Gastrocnemius medialis (tissue), 4 donors: ENCODE measurements around the gene RORC.

Experiments used
- CTCF ChIP-seq, 5 experiments: fragments of 450-650 bp in 3 of 5; fragments of 200-600 bp in 2 of 5; sonication (generic) in 2 of 5; IDR thresholded peaks in 4 of 5; conservative IDR thresholded peaks in 1 of 5; 1 replicate in 4 of 5; 2 replicates in 1 of 5; pipeline ENCODE4 v1.5.1; 2016 to 2019; ENCODE audit warnings: antibody characterized with exemption in 5 of 5, mild to moderate bottlenecking in 3 of 5, moderate library complexity in 3 of 5
- POLR2A ChIP-seq, 2 donors: fragments of 450-650 bp; IDR thresholded peaks; one replicate each; pipeline ENCODE4 v1.6.1; 2017; ENCODE audit warnings: antibody characterized with exemption in 2 of 2, mild to moderate bottlenecking in 2 of 2, moderate library complexity in 2 of 2

- TF ChIP-seq CTCF (IDR thresholded peaks at IDR 0.05 in 4 of 5, conservative IDR thresholded peaks at IDR 0.05 in 1 of 5) (no peak), POLR2A (IDR thresholded peaks at IDR 0.05) (no peak)
Measured at GRCh38 chr1:151759241-151759640, 72.4 kb downstream of the RORC start.
